GM19452 (cell line): ENCODE data around the gene TDP2.

ENCODE experiments used
- ATAC-seq: cut with Tn5 transposase; IDR thresholded peaks from one replicate; pipeline ENCODE4 v1.9.1; 2021; ENCODE audit not compliant: unreplicated experiment

TDP2 gene

GRCh38 chr6:24606200-24606930 is 60.3 kb downstream of the TDP2 start:
- no peak for ATAC-seq

- no peak for ATAC-seq
Observed at GRCh38 chr6:24603241-24603640, 63.5 kb downstream of the TDP2 start.

- ATAC-seq = no peak
Observed at GRCh38 chr6:24600903-24601302, 65.8 kb downstream of the TDP2 start.
